Thyroid gland (tissue), 4 donors: ENCODE data around the gene PHF19.

ENCODE experiments used
- POLR2A ChIP-seq, 2 donors: fragments of 450-650 bp; IDR thresholded peaks; one replicate each; pipeline ENCODE4 v1.6.1; 2017; ENCODE audit warnings: antibody characterized with exemption in 2 of 2, mild to moderate bottlenecking in 2 of 2, moderate library complexity in 1 of 2
- TF ChIP-seq, protein P1 (sequence below), 6 experiments: fragments of 200-600 bp in 3 of 6; fragments of 450-650 bp in 3 of 6; sonication (generic) in 3 of 6; IDR thresholded peaks; one replicate each; pipeline ENCODE4 v1.5.1; 2016 to 2019; ENCODE audit warnings: antibody characterized with exemption in 6 of 6, mild to moderate bottlenecking in 2 of 6, inconsistent platforms in 1 of 6, moderate library complexity in 1 of 6

DNA sequence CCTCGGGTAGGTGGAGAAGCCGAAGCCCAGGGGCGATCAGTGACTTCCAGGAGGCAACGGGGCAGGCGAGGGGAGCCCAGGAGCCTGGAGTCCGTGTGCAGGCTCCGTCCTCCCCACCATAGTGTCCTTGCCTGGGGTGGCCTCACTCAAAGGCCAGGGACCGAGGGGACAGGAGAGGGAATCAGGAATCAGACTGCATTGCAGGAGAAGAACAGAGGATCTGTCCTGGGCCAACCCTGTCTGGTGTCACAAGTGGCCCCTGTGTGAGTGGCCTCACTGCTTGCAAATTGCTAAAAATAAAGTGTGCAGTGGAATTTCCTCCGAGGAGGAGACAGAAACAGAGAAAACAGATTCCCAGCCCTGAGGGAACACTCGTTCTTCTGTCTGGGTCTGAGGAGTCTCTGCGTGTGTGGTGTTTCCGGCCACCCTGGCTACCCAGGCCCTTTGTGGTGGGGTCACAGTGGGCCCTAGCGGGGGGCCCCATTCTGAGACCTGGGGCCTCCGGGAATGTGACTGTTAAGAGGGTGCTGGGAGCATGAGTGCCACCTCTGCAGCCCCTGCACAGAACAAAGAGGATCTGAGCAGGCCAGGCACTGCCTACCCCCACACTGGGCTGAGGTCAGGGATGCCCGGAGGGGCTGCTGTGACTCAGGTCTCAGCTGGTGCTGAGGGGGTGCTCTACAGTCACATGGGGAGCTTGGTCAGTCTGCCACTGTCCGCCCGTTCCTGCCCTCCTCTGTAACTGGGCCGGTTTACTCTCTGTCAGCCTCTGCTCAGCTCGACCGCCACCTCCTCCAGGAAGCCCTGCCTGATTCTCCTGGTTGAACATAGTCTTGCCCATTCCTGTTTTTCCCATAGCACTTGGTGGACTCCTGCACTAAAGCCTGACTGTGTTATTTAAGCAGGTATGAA lies 42.2 kb upstream of the PHF19 start:
- no peak for TF ChIP-seq POLR2A (IDR thresholded peaks at IDR 0.05)
- TF ChIP-seq, protein P1, sequence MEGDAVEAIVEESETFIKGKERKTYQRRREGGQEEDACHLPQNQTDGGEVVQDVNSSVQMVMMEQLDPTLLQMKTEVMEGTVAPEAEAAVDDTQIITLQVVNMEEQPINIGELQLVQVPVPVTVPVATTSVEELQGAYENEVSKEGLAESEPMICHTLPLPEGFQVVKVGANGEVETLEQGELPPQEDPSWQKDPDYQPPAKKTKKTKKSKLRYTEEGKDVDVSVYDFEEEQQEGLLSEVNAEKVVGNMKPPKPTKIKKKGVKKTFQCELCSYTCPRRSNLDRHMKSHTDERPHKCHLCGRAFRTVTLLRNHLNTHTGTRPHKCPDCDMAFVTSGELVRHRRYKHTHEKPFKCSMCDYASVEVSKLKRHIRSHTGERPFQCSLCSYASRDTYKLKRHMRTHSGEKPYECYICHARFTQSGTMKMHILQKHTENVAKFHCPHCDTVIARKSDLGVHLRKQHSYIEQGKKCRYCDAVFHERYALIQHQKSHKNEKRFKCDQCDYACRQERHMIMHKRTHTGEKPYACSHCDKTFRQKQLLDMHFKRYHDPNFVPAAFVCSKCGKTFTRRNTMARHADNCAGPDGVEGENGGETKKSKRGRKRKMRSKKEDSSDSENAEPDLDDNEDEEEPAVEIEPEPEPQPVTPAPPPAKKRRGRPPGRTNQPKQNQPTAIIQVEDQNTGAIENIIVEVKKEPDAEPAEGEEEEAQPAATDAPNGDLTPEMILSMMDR (IDR thresholded peaks at IDR 0.05), result no peak
